NB4 (cell line): Measurements from ENCODE around the gene CREB5.

ENCODE experiments used
- POLR2A ChIP-seq: IDR thresholded peaks from 2 replicates; pipeline ENCODE4 v1.6.1; 2011; ENCODE audit warnings: mild to moderate bottlenecking; ENCODE audit not compliant: insufficient read length; ENCODE audit errors: extremely low read depth
- TF ChIP-seq, protein P1 (sequence below): IDR thresholded peaks from one replicate; pipeline ENCODE4 v1.5.1; 2012; ENCODE audit warnings: low read depth, low read length

DNA sequence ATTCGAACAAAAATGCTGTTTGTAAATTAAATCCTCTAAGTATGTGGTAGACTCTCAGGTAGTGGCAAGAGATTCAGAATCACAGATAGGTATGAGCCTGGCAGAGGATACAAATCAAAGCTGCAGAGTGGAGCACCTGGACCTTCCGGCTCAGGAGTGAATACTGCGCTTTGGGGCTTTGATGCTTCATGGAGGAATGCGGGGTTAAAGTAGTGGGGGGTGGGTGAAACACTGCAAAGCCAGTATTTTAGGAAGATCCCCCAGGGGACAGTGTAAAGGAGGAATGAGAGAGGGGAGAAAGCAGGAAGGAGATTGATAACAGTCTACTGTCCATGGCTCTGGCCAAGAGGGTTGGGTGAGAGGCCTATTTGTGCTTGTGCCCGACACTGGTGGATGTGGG is 43.2 kb downstream of the CREB5 start:
- TF ChIP-seq, protein P1, sequence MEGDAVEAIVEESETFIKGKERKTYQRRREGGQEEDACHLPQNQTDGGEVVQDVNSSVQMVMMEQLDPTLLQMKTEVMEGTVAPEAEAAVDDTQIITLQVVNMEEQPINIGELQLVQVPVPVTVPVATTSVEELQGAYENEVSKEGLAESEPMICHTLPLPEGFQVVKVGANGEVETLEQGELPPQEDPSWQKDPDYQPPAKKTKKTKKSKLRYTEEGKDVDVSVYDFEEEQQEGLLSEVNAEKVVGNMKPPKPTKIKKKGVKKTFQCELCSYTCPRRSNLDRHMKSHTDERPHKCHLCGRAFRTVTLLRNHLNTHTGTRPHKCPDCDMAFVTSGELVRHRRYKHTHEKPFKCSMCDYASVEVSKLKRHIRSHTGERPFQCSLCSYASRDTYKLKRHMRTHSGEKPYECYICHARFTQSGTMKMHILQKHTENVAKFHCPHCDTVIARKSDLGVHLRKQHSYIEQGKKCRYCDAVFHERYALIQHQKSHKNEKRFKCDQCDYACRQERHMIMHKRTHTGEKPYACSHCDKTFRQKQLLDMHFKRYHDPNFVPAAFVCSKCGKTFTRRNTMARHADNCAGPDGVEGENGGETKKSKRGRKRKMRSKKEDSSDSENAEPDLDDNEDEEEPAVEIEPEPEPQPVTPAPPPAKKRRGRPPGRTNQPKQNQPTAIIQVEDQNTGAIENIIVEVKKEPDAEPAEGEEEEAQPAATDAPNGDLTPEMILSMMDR: no peak
- no peak for TF ChIP-seq POLR2A
